Activated CD8-positive, alpha-beta T cell treated with anti-CD3 and anti-CD28 coated beads for 36 hours (primary cell): ENCODE results near the gene OGN. TPM values are rescaled to one million over a fixed set of nuclear protein-coding genes. Genes with fewer than 3 reads are reported as not detected.

Experiments
- ATAC-seq: fragments of 200-7000 bp; cut with Tn5 transposase; one replicate; pipeline ENCODE4 v1.10.0; 2021; ENCODE audit warnings: mild to moderate bottlenecking, moderate library complexity
- CTCF ChIA-PET: fragments of 350-600 bp; sonication (Branson Sonifier 250); formaldehyde crosslinking; loops from one replicate; lab custom pipeline; 2021; ENCODE audit warnings: antibody characterized with exemption; lab: Charles Lee
- POLR2A ChIA-PET: fragments of 350-600 bp; sonication (Branson Sonifier 250); formaldehyde crosslinking; loops from one replicate; lab custom pipeline; 2021; ENCODE audit warnings: antibody characterized with exemption; lab: Charles Lee
- DNase-seq: peaks from one replicate; pipeline ENCODE4 v3.0.0-alpha.2; 2020
- H3K27ac Mint-ChIP-seq: one replicate; pipeline ENCODE4 v1.8.0; 2021; ENCODE audit warnings: mild to moderate bottlenecking, mixed read lengths
- H3K27me3 Mint-ChIP-seq: one replicate; pipeline ENCODE4 v1.8.0; 2021; ENCODE audit warnings: mixed read lengths
- H3K36me3 Mint-ChIP-seq: one replicate; pipeline ENCODE4 v1.8.0; 2021; ENCODE audit warnings: low read depth, mixed read lengths
- H3K4me1 Mint-ChIP-seq: one replicate; pipeline ENCODE4 v1.8.0; 2021; ENCODE audit warnings: low read depth, mixed read lengths
- H3K4me3 Mint-ChIP-seq: one replicate; pipeline ENCODE4 v1.8.0; 2021; ENCODE audit warnings: mild to moderate bottlenecking, moderate library complexity, mixed read lengths
- H3K9me3 Mint-ChIP-seq: one replicate; pipeline ENCODE4 v1.8.0; 2021; ENCODE audit warnings: mixed read lengths
- intact Hi-C: fragments of 100-400 bp; cut with micrococcal nuclease; formaldehyde crosslinking; loops from one replicate; pipeline ENCODE4 v1.10.0; 2022
- total RNA-seq, 2 experiments: library from RNA; stranded (reverse); gene quantifications; one replicate each; pipeline ENCODE4 v1.2.3, GENCODE V29; 2021
- TF ChIP-seq, protein P1 (sequence below): fragments of 200-600 bp; IDR thresholded peaks from one replicate; pipeline ENCODE4 v1.8.0; 2022; ENCODE audit warnings: antibody characterized with exemption, mild to moderate bottlenecking

The OGN gene
- total RNA-seq, 2 experiments from 2014 or later: not detected

GRCh38 chr9:92429836-92430235 is 25.5 kb upstream of the OGN start:
- Mint-ChIP-seq H3K4me1 (no peaks in the 10 kb centered on the region), H3K4me3 (no peak overlapping the region), H3K27ac (no peak overlapping the region), H3K36me3 (peaks cover 1% of the 10 kb centered on the region), H3K9me3 (no peaks in the 10 kb centered on the region), H3K27me3 (no peaks in the 10 kb centered on the region)
- intact Hi-C loops: no loop called here
- ChIA-PET POLR2A (interaction anchor here (0.6 kb wide), 1 partner anchor 89 kb away, joined by 3 read pairs; no protein-coding TSS in a partner anchor), CTCF (no interaction called here)
- ATAC-seq (no peak), DNase-seq (no peak)
- TF ChIP-seq, protein P1, sequence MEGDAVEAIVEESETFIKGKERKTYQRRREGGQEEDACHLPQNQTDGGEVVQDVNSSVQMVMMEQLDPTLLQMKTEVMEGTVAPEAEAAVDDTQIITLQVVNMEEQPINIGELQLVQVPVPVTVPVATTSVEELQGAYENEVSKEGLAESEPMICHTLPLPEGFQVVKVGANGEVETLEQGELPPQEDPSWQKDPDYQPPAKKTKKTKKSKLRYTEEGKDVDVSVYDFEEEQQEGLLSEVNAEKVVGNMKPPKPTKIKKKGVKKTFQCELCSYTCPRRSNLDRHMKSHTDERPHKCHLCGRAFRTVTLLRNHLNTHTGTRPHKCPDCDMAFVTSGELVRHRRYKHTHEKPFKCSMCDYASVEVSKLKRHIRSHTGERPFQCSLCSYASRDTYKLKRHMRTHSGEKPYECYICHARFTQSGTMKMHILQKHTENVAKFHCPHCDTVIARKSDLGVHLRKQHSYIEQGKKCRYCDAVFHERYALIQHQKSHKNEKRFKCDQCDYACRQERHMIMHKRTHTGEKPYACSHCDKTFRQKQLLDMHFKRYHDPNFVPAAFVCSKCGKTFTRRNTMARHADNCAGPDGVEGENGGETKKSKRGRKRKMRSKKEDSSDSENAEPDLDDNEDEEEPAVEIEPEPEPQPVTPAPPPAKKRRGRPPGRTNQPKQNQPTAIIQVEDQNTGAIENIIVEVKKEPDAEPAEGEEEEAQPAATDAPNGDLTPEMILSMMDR: no peak

DNA sequence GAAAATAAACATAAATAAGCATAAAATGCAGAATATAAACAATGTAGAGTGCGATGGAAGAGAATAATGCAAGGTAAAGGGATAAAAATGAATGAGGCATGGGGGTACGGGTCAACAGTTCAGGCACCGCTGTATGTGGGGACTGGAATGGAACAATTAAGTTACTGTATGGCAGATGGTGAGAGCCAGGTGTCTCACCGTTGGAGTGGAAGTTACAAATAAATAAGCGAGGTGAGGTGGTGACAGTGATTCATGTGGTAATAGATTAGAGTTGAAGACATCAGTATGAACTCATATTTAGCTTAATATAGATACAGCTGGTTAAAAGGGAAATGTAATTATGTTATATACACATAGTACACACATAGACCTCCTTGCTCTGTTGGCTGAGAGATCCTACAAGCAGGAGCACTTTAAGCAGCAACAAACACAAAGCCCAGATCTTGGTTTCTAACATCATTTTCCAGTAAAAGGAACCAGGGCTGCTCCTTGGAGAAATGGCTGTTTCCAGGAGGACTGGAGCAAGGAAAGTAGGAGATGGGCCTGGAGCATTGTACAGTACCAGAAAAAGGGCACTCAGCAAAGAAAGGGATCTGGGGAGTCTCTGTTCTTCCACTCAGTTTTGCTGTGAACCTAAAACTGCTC is 22.2 kb upstream of the OGN start:
- no peak for DNase-seq
- ChIA-PET CTCF (no interaction called here), POLR2A (no interaction called here)
- H3K36me3 Mint-ChIP-seq: peaks cover 1% of the 10 kb centered on the region
- H3K27me3 Mint-ChIP-seq: no peaks in the 10 kb centered on the region
- no peak for ATAC-seq
- H3K27ac Mint-ChIP-seq: no peak overlapping the region
- H3K9me3 Mint-ChIP-seq: no peaks in the 10 kb centered on the region
- no peaks in the 10 kb centered on the region for H3K4me1 Mint-ChIP-seq
- intact Hi-C loops: no loop called here
- TF ChIP-seq, protein P1: no peak
- no peak overlapping the region for H3K4me3 Mint-ChIP-seq

GRCh38 chr9:92425474-92425873 is 21.1 kb upstream of the OGN start:
- intact Hi-C loops: no loop called here
- H3K9me3 Mint-ChIP-seq: no peaks in the 10 kb centered on the region
- no peak overlapping the region for H3K4me3 Mint-ChIP-seq
- DNase-seq (no peak), ATAC-seq (no peak)
- ChIA-PET CTCF (interaction anchor here (0.7 to 1.0 kb wide), 2 partner anchors 284 to 287 kb away, joined by 3 read pairs; no protein-coding TSS in a partner anchor), POLR2A (no interaction called here)
- TF ChIP-seq, protein P1: no peak
- no peaks in the 10 kb centered on the region for H3K4me1 Mint-ChIP-seq
- no peak overlapping the region for H3K27ac Mint-ChIP-seq
- H3K27me3 Mint-ChIP-seq: no peaks in the 10 kb centered on the region
- no peaks in the 10 kb centered on the region for H3K36me3 Mint-ChIP-seq

DNA sequence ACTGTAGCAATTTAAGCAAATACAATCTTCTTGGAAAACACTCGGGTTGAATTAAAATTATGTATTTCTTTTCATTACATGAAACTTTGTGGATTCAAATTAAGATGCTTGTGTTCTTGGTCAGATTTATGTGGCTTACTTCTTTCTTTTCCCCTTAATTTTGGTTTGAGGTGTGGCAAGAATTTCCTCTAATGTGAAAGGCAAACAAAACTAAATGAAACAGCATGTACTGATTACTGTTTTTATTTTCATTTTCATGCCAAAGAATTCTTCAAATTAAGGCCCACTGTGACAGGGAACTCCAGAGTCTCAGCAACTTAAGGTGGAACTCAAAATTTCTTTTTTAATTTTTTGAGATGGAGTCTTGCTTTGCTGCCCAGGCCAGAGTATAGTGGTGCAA is 20.0 kb upstream of the OGN start, which contains the start of gene OMD:
TSS of gene OMD (minus strand) at position 132 of the 400 bp plus-strand sequence. CDS start 6,913 bp downstream, outside the sequence.
- Mint-ChIP-seq H3K36me3 (no peaks in the 10 kb centered on the region), H3K9me3 (no peaks in the 10 kb centered on the region), H3K27ac (no peak within 1 kb of the TSS), H3K4me1 (no peaks in the 10 kb centered on the region), H3K27me3 (no peaks in the 10 kb centered on the region), H3K4me3 (no peak within 1 kb of the TSS)
- ChIA-PET CTCF (no interaction called here), POLR2A (no interaction called here)
- intact Hi-C loops: no loop called here
- no peak for ATAC-seq
- no peak for DNase-seq
- TF ChIP-seq, protein P1: no peak

GRCh38 chr9:92423612-92424011 is 19.2 kb upstream of the OGN start:
- Mint-ChIP-seq H3K27me3 (no peaks in the 10 kb centered on the region), H3K9me3 (no peaks in the 10 kb centered on the region), H3K4me1 (no peaks in the 10 kb centered on the region), H3K36me3 (no peaks in the 10 kb centered on the region), H3K4me3 (no peak overlapping the region), H3K27ac (no peak overlapping the region)
- DNase-seq (no peak), ATAC-seq (no peak)
- intact Hi-C loops: no loop called here
- ChIA-PET POLR2A (no interaction called here), CTCF (no interaction called here)
- TF ChIP-seq, protein P1: no peak
